SH-SY5Y (cell line): ENCODE measurements around the gene RAB33B.

Experiments
- GATA2 ChIP-seq: IDR thresholded peaks from 2 replicates; pipeline ENCODE4 v1.6.1; 2011; ENCODE audit warnings: mild to moderate bottlenecking, low read depth, low read length
- GATA3 ChIP-seq: IDR thresholded peaks from 2 replicates; pipeline ENCODE4 v1.6.1; 2011; ENCODE audit warnings: low read depth, mild to moderate bottlenecking, low read length, moderate library complexity

DNA sequence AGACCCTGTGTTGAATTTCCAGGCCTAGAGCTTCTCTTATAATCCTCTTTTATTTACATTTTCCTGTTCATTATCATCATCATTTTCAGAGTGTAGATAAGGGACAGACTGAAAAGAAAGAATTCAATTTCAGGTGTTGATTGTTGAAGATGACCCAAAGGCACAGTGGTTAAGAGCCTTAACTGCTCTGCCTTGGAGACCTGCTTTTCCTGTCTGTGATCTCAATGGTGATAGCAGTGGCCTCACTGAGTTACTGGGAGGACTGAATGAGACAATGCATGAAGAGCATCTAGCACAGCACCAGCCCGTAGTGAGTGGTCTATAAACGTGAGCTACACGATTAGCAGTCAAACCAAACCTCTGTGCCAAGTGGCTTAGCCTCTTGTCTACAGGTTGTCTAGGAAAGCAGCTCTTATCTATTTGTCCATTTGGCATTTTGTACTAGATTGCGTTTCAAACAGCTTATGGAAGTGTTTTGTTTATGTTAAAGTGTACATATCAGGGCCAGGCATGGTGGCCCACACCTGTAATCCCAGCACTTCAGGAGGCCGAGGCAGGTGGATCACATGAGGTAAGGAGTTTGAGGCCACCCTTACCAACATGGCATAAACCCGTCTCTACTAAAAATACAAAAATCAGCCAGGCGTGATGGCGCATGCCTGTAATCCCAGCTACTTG is 60.6 kb downstream of the RAB33B start:
- peak; percentile 82 for TF ChIP-seq GATA2
- peak; percentile 50; the same call in 1 of the 2 replicates for TF ChIP-seq GATA3
